Vagina (tissue), 2 donors: ENCODE data around the gene CMIP.

ENCODE experiments used
- POLR2AphosphoS5 ChIP-seq, 2 donors: sonication (generic); formaldehyde crosslinking; IDR thresholded peaks; one replicate each; pipeline ENCODE4 v1.9.0; 2017; ENCODE audit warnings: antibody characterized with exemption in 2 of 2, mild to moderate bottlenecking in 2 of 2, low read depth in 1 of 2; ENCODE audit not compliant: insufficient read depth in 1 of 2
- TF ChIP-seq, protein P1 (sequence below), 3 experiments: fragments of 450-650 bp in 2 of 3; fragments of 200-600 bp in 1 of 3; sonication (generic) in 1 of 3; IDR thresholded peaks; one replicate each; pipeline ENCODE4 v1.5.1; 2017 to 2019; ENCODE audit warnings: antibody characterized with exemption in 3 of 3, mild to moderate bottlenecking in 2 of 3, moderate library complexity in 2 of 3

DNA sequence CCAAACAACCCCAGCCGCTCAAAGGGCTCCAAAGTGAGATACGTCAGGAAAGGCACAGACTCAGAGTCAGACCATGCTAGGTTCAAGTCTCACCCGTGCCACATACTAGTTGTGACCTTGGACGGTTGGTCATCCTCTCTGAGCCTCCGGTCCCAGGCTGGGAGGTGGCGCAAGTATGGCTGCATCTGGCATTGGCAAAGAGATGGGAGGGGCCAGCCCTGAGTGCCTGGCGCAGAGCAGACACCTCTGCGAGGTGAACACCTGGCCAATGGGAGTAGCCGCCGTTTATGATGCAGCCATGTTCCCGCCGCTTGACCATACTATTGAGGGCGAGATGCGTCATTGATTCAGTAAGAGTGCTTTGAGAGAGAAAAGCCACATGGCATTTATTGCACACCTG lies 236.7 kb downstream of the CMIP start:
- TF ChIP-seq POLR2AphosphoS5 (IDR thresholded peaks at IDR 0.05; ENCODE audit: insufficient read depth in 1 of 2, low read depth in 1 of 2), result no peak
- TF ChIP-seq, protein P1, sequence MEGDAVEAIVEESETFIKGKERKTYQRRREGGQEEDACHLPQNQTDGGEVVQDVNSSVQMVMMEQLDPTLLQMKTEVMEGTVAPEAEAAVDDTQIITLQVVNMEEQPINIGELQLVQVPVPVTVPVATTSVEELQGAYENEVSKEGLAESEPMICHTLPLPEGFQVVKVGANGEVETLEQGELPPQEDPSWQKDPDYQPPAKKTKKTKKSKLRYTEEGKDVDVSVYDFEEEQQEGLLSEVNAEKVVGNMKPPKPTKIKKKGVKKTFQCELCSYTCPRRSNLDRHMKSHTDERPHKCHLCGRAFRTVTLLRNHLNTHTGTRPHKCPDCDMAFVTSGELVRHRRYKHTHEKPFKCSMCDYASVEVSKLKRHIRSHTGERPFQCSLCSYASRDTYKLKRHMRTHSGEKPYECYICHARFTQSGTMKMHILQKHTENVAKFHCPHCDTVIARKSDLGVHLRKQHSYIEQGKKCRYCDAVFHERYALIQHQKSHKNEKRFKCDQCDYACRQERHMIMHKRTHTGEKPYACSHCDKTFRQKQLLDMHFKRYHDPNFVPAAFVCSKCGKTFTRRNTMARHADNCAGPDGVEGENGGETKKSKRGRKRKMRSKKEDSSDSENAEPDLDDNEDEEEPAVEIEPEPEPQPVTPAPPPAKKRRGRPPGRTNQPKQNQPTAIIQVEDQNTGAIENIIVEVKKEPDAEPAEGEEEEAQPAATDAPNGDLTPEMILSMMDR (IDR thresholded peaks at IDR 0.05), result no peak
